Measurements from ENCODE around the gene RAB3GAP1. TPM values are rescaled to one million over a fixed set of nuclear protein-coding genes. Genes with fewer than 3 reads are reported as not detected.
A peak's percentile ranks its signal among the peaks of the same experiment; 100 is the strongest.

The RAB3GAP1 gene
- total and polyA plus RNA-seq, 12 donors = 17.5 to 64.2 (median 50.9) TPM

- DNase-seq (no peak), ATAC-seq (no peak)
- intact Hi-C loops (cut with DNase I) = no loop called here
- Histone ChIP-seq H3K4me3 (no peak overlapping the region), H3K27me3 (no peaks in the 10 kb centered on the region), H3K36me3 (peaks cover 0 to 95% (median 42%) of the 10 kb centered on the region in 9 donors), H3K27ac (no peak overlapping the region), H3K9me3 (peaks cover 0 to 36% (median 9%) of the 10 kb centered on the region in 11 donors), H3K4me1 (no peaks in the 10 kb centered on the region)
- TF ChIP-seq CTCF (IDR thresholded peaks at IDR 0.05) = no peak
Observed at GRCh38 chr2:135140606-135141005, 88.5 kb downstream of the RAB3GAP1 start.

- TF ChIP-seq CTCF (IDR thresholded peaks at IDR 0.05) = no peak
- ATAC-seq (no peak), DNase-seq (no peak)
- no peaks in the 10 kb centered on the region for H3K27me3 ChIP-seq
- peaks cover 0 to 78% (median 29%) of the 10 kb centered on the region in 9 donors for H3K36me3 ChIP-seq
- 100% methylated on average over 1 of the region's 1 CpG for WGBS, 2 donors
- H3K4me1 ChIP-seq = no peaks in the 10 kb centered on the region
- H3K9me3 ChIP-seq = peaks cover 0 to 36% (median 9%) of the 10 kb centered on the region in 11 donors
- no peak overlapping the region for H3K27ac ChIP-seq
- intact Hi-C loops (cut with DNase I) = no loop called here
- no peak overlapping the region for H3K4me3 ChIP-seq
Observed at GRCh38 chr2:135142323-135142722, 90.2 kb downstream of the RAB3GAP1 start.

- WGBS, 2 donors = 98 to 100% methylated on average over 2 of the region's 2 CpGs
- H3K9me3 ChIP-seq = peaks cover 0 to 36% (median 9%) of the 10 kb centered on the region in 11 donors
- H3K4me1 ChIP-seq = peaks cover 0 to 7% (median 5%) of the 10 kb centered on the region in 9 donors
- DNase-seq (no peak), ATAC-seq (no peak)
- no peak for TF ChIP-seq CTCF (IDR thresholded peaks at IDR 0.05)
- intact Hi-C loops (cut with DNase I) = no loop called here
- H3K27ac ChIP-seq = no peak overlapping the region
- H3K4me3 ChIP-seq = no peak overlapping the region
- H3K36me3 ChIP-seq = peaks cover 0 to 58% (median 23%) of the 10 kb centered on the region in 9 donors
- H3K27me3 ChIP-seq = no peaks in the 10 kb centered on the region
Observed at GRCh38 chr2:135144343-135144742, 92.3 kb downstream of the RAB3GAP1 start.

- no peak for TF ChIP-seq CTCF (IDR thresholded peaks at IDR 0.05)
- DNase-seq (no peak), ATAC-seq (peak in 3 of 8 donors; percentile 19 to 69 (median 57))
- H3K9me3 ChIP-seq = peaks cover 0 to 2% (median 0%) of the 10 kb centered on the region in 11 donors
- H3K4me1 ChIP-seq = peaks cover 0 to 14% (median 5%) of the 10 kb centered on the region in 9 donors
- no peaks in the 10 kb centered on the region for H3K27me3 ChIP-seq
- H3K36me3 ChIP-seq = peaks cover 0 to 58% (median 20%) of the 10 kb centered on the region in 9 donors
- no peak overlapping the region for H3K4me3 ChIP-seq
- intact Hi-C loops (cut with DNase I) = no loop called here
- 62 to 66% methylated on average over 1 of the region's 1 CpG for WGBS, 2 donors
- no peak overlapping the region for H3K27ac ChIP-seq
Observed at GRCh38 chr2:135149251-135149650, 97.2 kb downstream of the RAB3GAP1 start.

All from heart right ventricle (tissue), 16 donors.